SK-N-SH (cell line): Measurements from ENCODE around the gene GPR37L1. TPM values are rescaled to one million over a fixed set of nuclear protein-coding genes. Genes with fewer than 3 reads are reported as not detected.

Experiments
- CTCF ChIA-PET: fragments of 300-600, 350-600 bp; formaldehyde crosslinking; extraction: SDS; loops from one replicate; lab custom pipeline; 2021; lab: Yijun Ruan, JAX
- POLR2A ChIA-PET: fragments of 350-600 bp; sonication (Branson Sonifier 250); formaldehyde crosslinking; extraction: SDS; loops from one replicate; lab custom pipeline; 2020; ENCODE audit warnings: antibody characterized with exemption, inconsistent platforms; lab: Yijun Ruan, JAX
- DNase-seq: peaks from one replicate; pipeline ENCODE4 v3.0.0; 2012
- H2AFZ ChIP-seq: fragments of 200-600 bp; sonication (generic); 2 replicates; pipeline ENCODE4 v1.8.1; 2016; ENCODE audit warnings: antibody characterized with exemption, mild to moderate bottlenecking, low read depth
- H3F3A ChIP-seq: fragments of 200-600 bp; sonication (generic); replicated peaks from 2 replicates; pipeline ENCODE3; 2016; ENCODE audit warnings: antibody characterized with exemption, mild to moderate bottlenecking; ENCODE audit not compliant: insufficient read depth
- H3K27ac ChIP-seq, 2 experiments: fragments of 200-500 bp in 1 of 2; fragments of 200-600 bp in 1 of 2; sonication (Bioruptor generic) in 1 of 2; sonication (generic), shearing (Covaris generic) in 1 of 2; 2 replicates each; pipeline versions ENCODE4 v1.5.1 to v1.6.1; 2014 to 2016; ENCODE audit warnings: low read depth in 2 of 2, inconsistent platforms in 1 of 2, low read length in 1 of 2, mild to moderate bottlenecking in 1 of 2, mixed read lengths in 1 of 2
- H3K27me3 ChIP-seq: fragments of 200-600 bp; sonication (generic), shearing (Covaris generic); 2 replicates; pipeline ENCODE4 v1.6.1; 2016; ENCODE audit warnings: mixed run types; ENCODE audit not compliant: insufficient read depth
- H3K36me3 ChIP-seq, 2 experiments: fragments of 200-500 bp in 1 of 2; fragments of 200-600 bp in 1 of 2; sonication (Bioruptor generic) in 1 of 2; sonication (generic) in 1 of 2; replicated peaks in 1 of 2; 2 replicates each; pipeline versions ENCODE3 to v1.5.1; 2014 to 2016; ENCODE audit warnings: low read length in 1 of 2, mild to moderate bottlenecking in 1 of 2; ENCODE audit not compliant: insufficient read depth in 2 of 2, control insufficient read depth in 1 of 2
- H3K4me1 ChIP-seq, 2 experiments: fragments of 200-500 bp in 1 of 2; fragments of 200-600 bp in 1 of 2; sonication (Bioruptor generic) in 1 of 2; sonication (generic), shearing (Covaris generic) in 1 of 2; 2 replicates each; pipeline versions ENCODE4 v1.5.1 to v1.6.1; 2014 to 2016; ENCODE audit warnings: low read depth in 1 of 2, low read length in 1 of 2, mixed run types in 1 of 2; ENCODE audit not compliant: insufficient read depth in 2 of 2, control insufficient read depth in 1 of 2
- H3K4me2 ChIP-seq: fragments of 200-600 bp; sonication (generic), shearing (Covaris generic); 2 replicates; pipeline ENCODE4 v1.6.1; 2017; ENCODE audit warnings: mixed run types
- H3K4me3 ChIP-seq, 2 experiments: fragments of 200-500 bp in 1 of 2; fragments of 200-600 bp in 1 of 2; sonication (Bioruptor generic) in 1 of 2; sonication (generic), shearing (Covaris generic) in 1 of 2; 2 replicates each; pipeline versions ENCODE4 v1.5.1 to v1.8.1; 2014 to 2016; ENCODE audit warnings: low read depth in 2 of 2, inconsistent platforms in 1 of 2, low read length in 1 of 2, mild to moderate bottlenecking in 1 of 2, mixed read lengths in 1 of 2, moderate library complexity in 1 of 2
- H3K79me2 ChIP-seq: fragments of 200-600 bp; sonication (generic); 2 replicates; pipeline ENCODE4 v1.8.1; 2017; ENCODE audit warnings: mild to moderate bottlenecking; ENCODE audit not compliant: insufficient read depth
- H3K9ac ChIP-seq: fragments of 200-600 bp; sonication (generic); 2 replicates; pipeline ENCODE4 v1.6.1; 2017; ENCODE audit warnings: mixed run types
- H3K9me2 ChIP-seq: fragments of 200-600 bp; sonication (generic); 2 replicates; pipeline ENCODE4 v1.6.1; 2017; ENCODE audit warnings: mixed run types
- H3K9me3 ChIP-seq: fragments of 200-600 bp; sonication (generic); 2 replicates; pipeline ENCODE4 v1.6.1; 2017; ENCODE audit warnings: mixed run types, mild to moderate bottlenecking, moderate library complexity
- H4K20me1 ChIP-seq: fragments of 200-600 bp; sonication (generic); 2 replicates; pipeline ENCODE4 v1.6.1; 2017; ENCODE audit warnings: mild to moderate bottlenecking, mixed run types; ENCODE audit not compliant: insufficient read depth
- CTCF ChIP-seq: fragments of 200-600 bp; sonication (generic); IDR thresholded peaks from 2 replicates; pipeline ENCODE4 v1.6.1; 2017; ENCODE audit warnings: antibody characterized with exemption, mild to moderate bottlenecking, moderate library complexity
- EP300 ChIP-seq, 2 experiments: IDR thresholded peaks; 2 replicates each; pipeline versions ENCODE4 v1.4.0 to v1.6.1; 2012; ENCODE audit warnings: borderline replicate concordance in 1 of 2, low read depth in 1 of 2, low read length in 1 of 2
- FOSL2 ChIP-seq: IDR thresholded peaks from 2 replicates; pipeline ENCODE4 v1.4.0; 2012; ENCODE audit warnings: low read depth, mild to moderate bottlenecking, moderate library complexity, borderline replicate concordance
- FOXJ3 ChIP-seq: sonication (generic); formaldehyde crosslinking; IDR thresholded peaks from 2 replicates; pipeline ENCODE4 v1.5.1; 2020; ENCODE audit warnings: mild to moderate bottlenecking, missing genetic modification reagents
- FOXM1 ChIP-seq: IDR thresholded peaks from 2 replicates; pipeline ENCODE4 v1.4.0; 2012; ENCODE audit warnings: low read depth, mild to moderate bottlenecking
- GABPA ChIP-seq: IDR thresholded peaks from 2 replicates; pipeline ENCODE4 v1.4.0; 2012; ENCODE audit warnings: low read depth, mild to moderate bottlenecking
- GATA2 ChIP-seq: sonication (generic); formaldehyde crosslinking; IDR thresholded peaks from 2 replicates; pipeline ENCODE4 v1.5.0; 2020; ENCODE audit warnings: mild to moderate bottlenecking, missing genetic modification reagents
- JUND ChIP-seq: IDR thresholded peaks from 2 replicates; pipeline ENCODE4 v1.4.0; 2012
- MEF2A ChIP-seq: IDR thresholded peaks from 2 replicates; pipeline ENCODE4 v1.4.0; 2012; ENCODE audit warnings: low read depth, borderline replicate concordance
- MXI1 ChIP-seq: IDR thresholded peaks from 2 replicates; pipeline ENCODE4 v1.6.1; 2012; ENCODE audit warnings: mild to moderate bottlenecking, low read depth, low read length, improper control_type of control experiment
- NRF1 ChIP-seq: IDR thresholded peaks from 2 replicates; pipeline ENCODE4 v1.6.1; 2012; ENCODE audit warnings: low read depth, mild to moderate bottlenecking, low read length
- PBX3 ChIP-seq: IDR thresholded peaks from 2 replicates; pipeline ENCODE4; 2012
- RCOR1 ChIP-seq: fragments of 150-350 bp; IDR thresholded peaks from 2 replicates; pipeline ENCODE4 v1.6.1; 2017; ENCODE audit warnings: antibody characterized with exemption, low read length
- RFX5 ChIP-seq: IDR thresholded peaks from 2 replicates; pipeline ENCODE4 v1.6.1; 2012; ENCODE audit warnings: mild to moderate bottlenecking, improper control_type of control experiment, low read length
- TAF1 ChIP-seq: IDR thresholded peaks from 2 replicates; pipeline ENCODE4 v1.6.1; 2012; ENCODE audit warnings: low read depth, mild to moderate bottlenecking, low read length, moderate library complexity, borderline replicate concordance
- TCF12 ChIP-seq: IDR thresholded peaks from 2 replicates; pipeline ENCODE4 v1.4.0; 2012
- TEAD4 ChIP-seq: IDR thresholded peaks from 2 replicates; pipeline ENCODE4 v1.4.0; 2012; ENCODE audit warnings: mild to moderate bottlenecking, borderline replicate concordance; ENCODE audit not compliant: insufficient read depth
- USF1 ChIP-seq: IDR thresholded peaks from 2 replicates; pipeline ENCODE4 v1.4.0; 2012; ENCODE audit warnings: low read depth, borderline replicate concordance
- WGBS: methylation state at CpG from one replicate; pipeline ENCODE4 v1.1.6; 2017; ENCODE audit warnings: low lambda C conversion rate; 5-methylcytosine and 5-hydroxymethylcytosine counted together
- polyA plus RNA-seq, 3 experiments: library from polyadenylated mRNA; depleted of rRNA; stranded (reverse); fragments of >200 nt; gene quantifications; 2 replicates each; pipeline ENCODE4 v1.2.3, GENCODE V29; 2012

Gene GPR37L1
- polyA plus RNA-seq, 1 of the 3 experiments (the other 2 are of a cell fraction), result not detected

GRCh38 chr1:202168861-202169260 is 46.1 kb downstream of the GPR37L1 start:
- Histone ChIP-seq H3K9me2 (no peaks in the 10 kb centered on the region), H3K79me2 (no peaks in the 10 kb centered on the region), H4K20me1 (no peaks in the 10 kb centered on the region), H3K4me2 (no peak overlapping the region), H2AFZ (no peak overlapping the region), H3K4me3 (no peak overlapping the region), H3K27me3 (no peaks in the 10 kb centered on the region), H3K9me3 (no peaks in the 10 kb centered on the region), H3K27ac (peak overlapping the region in 1 of 2 experiments; percentile 85; a peak in 1 of 4 replicates), H3F3A (no peaks in the 10 kb centered on the region), H3K9ac (no peak overlapping the region), H3K36me3 (no peaks in the 10 kb centered on the region), H3K4me1 (peaks cover 0 to 48% of the 10 kb centered on the region in 2 experiments; a peak in 1 of 4 replicates)
- DNase-seq, result no peak
- POLR2A ChIA-PET, result no interaction called here
- 90% methylated on average over 3 of the region's 7 CpGs for WGBS
- TF ChIP-seq MEF2A, result no peak
- TF ChIP-seq JUND, result no peak
- TF ChIP-seq FOXM1, result no peak
- no peak for TF ChIP-seq CTCF
- TF ChIP-seq MXI1, result no peak
- TF ChIP-seq RFX5, result no peak
- no peak for TF ChIP-seq GABPA
- TF ChIP-seq NRF1, result no peak
- TF ChIP-seq TEAD4, result no peak
- TF ChIP-seq TCF12, result no peak
- TF ChIP-seq GATA2 (CRISPR knock-in tag), result no peak
- no peak for TF ChIP-seq TAF1
- TF ChIP-seq PBX3, result no peak
- TF ChIP-seq FOXJ3 (CRISPR knock-in tag), result no peak
- no peak for TF ChIP-seq EP300 (IDR thresholded peaks at IDR 0.05; ENCODE audit: borderline replicate concordance in 1 of 2, low read depth in 1 of 2, low read length in 1 of 2)
- no peak for TF ChIP-seq FOSL2
- no peak for TF ChIP-seq RCOR1
- TF ChIP-seq USF1, result no peak
- CTCF ChIA-PET, result interaction anchor here (0.7 to 3.8 kb wide), 4 partner anchors 17 to 82 kb away, joined by 3 to 16 read pairs (median 10); no protein-coding TSS in a partner anchor
